Transverse colon (tissue), 4 donors: Measurements from ENCODE around the gene SDCCAG8. TPM values are rescaled to one million over a fixed set of nuclear protein-coding genes. Genes with fewer than 3 reads are reported as not detected.

ENCODE experiments used
- DNase-seq: peaks from one replicate; pipeline ENCODE4 v3.0.0-alpha.2; 2019
- H3K27ac ChIP-seq, 4 donors: fragments of 200-600 bp; sonication (generic); 2 replicates each; pipeline ENCODE4 v1.5.1; 2016 to 2018; ENCODE audit warnings: inconsistent platforms in 4 of 4
- H3K27me3 ChIP-seq: fragments of 200-600 bp; sonication (generic); 2 replicates; pipeline ENCODE4 v1.5.1; 2017; ENCODE audit warnings: inconsistent platforms
- H3K36me3 ChIP-seq, 4 donors: fragments of 200-600 bp; sonication (generic); 2 replicates each; pipeline ENCODE4 v1.5.1; 2017 to 2019; ENCODE audit warnings: inconsistent platforms in 4 of 4
- H3K4me1 ChIP-seq, 4 donors: fragments of 200-600 bp; sonication (generic); 2 replicates each; pipeline ENCODE4 v1.5.1; 2017 to 2020; ENCODE audit warnings: inconsistent platforms in 4 of 4
- H3K4me3 ChIP-seq, 4 donors: fragments of 200-600 bp; sonication (generic); 1 replicate in 1 of 4; 2 replicates in 3 of 4; pipeline versions ENCODE4 v1.5.1 to v1.6.1; 2017 to 2019; ENCODE audit warnings: inconsistent platforms in 4 of 4
- H3K9me3 ChIP-seq, 2 donors: fragments of 200-600 bp; sonication (generic); 2 replicates each; pipeline ENCODE4 v1.5.1; 2017 to 2019; ENCODE audit warnings: inconsistent platforms in 2 of 2
- EP300 ChIP-seq: sonication (generic); formaldehyde crosslinking; IDR thresholded peaks from one replicate; pipeline ENCODE4 v1.6.1; 2017; ENCODE audit warnings: antibody characterized with exemption, low read depth
- POLR2A ChIP-seq: fragments of 450-650 bp; IDR thresholded peaks from one replicate; pipeline ENCODE4 v1.6.1; 2016; ENCODE audit warnings: antibody characterized with exemption, mild to moderate bottlenecking, moderate library complexity
- POLR2AphosphoS5 ChIP-seq, 3 donors: sonication (generic); formaldehyde crosslinking; IDR thresholded peaks; one replicate each; pipeline ENCODE4 v1.6.1; 2016; ENCODE audit warnings: antibody characterized with exemption in 3 of 3
- WGBS, 2 donors: methylation state at CpG; one replicate each; pipeline ENCODE4 v1.1.5; 2018; ENCODE audit warnings: low coverage in 1 of 2; 5-methylcytosine and 5-hydroxymethylcytosine counted together
- in situ Hi-C, 4 donors: fragments of 200-750 bp; cut with MboI; loops; one replicate each; pipeline versions ENCODE4 v1.15.0 to v1.15.1; 2017; ENCODE audit warnings: low sequenced_read_pairs in 3 of 4, low pct_ligation_motif_present in 1 of 4, low pct_unique_long_range_greater_than_20kb in 1 of 4
- intact Hi-C: fragments of 100-400 bp; cut with DNase I; formaldehyde crosslinking; loops from one replicate; pipeline ENCODE4 v1.15.1; 2023; ENCODE audit warnings: low total_unique reads
- total RNA-seq, 4 donors: library from RNA; depleted of rRNA; stranded (reverse); fragments of >200 nt; gene quantifications; one replicate each; pipeline ENCODE4 v1.1.0, GENCODE V29; 2016
- TF ChIP-seq, protein P1 (sequence below), 5 experiments: fragments of 200-600 bp in 3 of 5; fragments of 450-650 bp in 2 of 5; sonication (generic) in 3 of 5; IDR thresholded peaks; 1 replicate in 2 of 5; 2 replicates in 3 of 5; pipeline ENCODE4 v1.5.1; 2016 to 2017; ENCODE audit warnings: antibody characterized with exemption in 5 of 5, inconsistent platforms in 3 of 5, mild to moderate bottlenecking in 2 of 5, moderate library complexity in 1 of 5

SDCCAG8 gene
- total RNA-seq, 4 donors from 2014 or later = 28.8 to 101 (median 42.5) TPM

- Histone ChIP-seq H3K27ac (no peak overlapping the region), H3K4me3 (no peak overlapping the region), H3K27me3 (no peaks in the 10 kb centered on the region), H3K36me3 (no peaks in the 10 kb centered on the region), H3K9me3 (no peaks in the 10 kb centered on the region), H3K4me1 (peaks cover 0 to 10% (median 7%) of the 10 kb centered on the region in 4 donors)
- intact Hi-C loops = no loop called here
- 94 to 95% methylated on average over 2 to 16 of the region's 16 CpGs for WGBS, 2 donors
- TF ChIP-seq EP300 (no peak), POLR2A (no peak), POLR2AphosphoS5 (IDR thresholded peaks at IDR 0.05) (no peak)
- TF ChIP-seq, protein P1, sequence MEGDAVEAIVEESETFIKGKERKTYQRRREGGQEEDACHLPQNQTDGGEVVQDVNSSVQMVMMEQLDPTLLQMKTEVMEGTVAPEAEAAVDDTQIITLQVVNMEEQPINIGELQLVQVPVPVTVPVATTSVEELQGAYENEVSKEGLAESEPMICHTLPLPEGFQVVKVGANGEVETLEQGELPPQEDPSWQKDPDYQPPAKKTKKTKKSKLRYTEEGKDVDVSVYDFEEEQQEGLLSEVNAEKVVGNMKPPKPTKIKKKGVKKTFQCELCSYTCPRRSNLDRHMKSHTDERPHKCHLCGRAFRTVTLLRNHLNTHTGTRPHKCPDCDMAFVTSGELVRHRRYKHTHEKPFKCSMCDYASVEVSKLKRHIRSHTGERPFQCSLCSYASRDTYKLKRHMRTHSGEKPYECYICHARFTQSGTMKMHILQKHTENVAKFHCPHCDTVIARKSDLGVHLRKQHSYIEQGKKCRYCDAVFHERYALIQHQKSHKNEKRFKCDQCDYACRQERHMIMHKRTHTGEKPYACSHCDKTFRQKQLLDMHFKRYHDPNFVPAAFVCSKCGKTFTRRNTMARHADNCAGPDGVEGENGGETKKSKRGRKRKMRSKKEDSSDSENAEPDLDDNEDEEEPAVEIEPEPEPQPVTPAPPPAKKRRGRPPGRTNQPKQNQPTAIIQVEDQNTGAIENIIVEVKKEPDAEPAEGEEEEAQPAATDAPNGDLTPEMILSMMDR (IDR thresholded peaks at IDR 0.05) = no peak
- in situ Hi-C loops = no loop called here
- DNase-seq = no peak
Observed at GRCh38 chr1:243483952-243484351, 228.1 kb downstream of the SDCCAG8 start.

GRCh38 chr1:243487036-243487648 is 231.3 kb downstream of the SDCCAG8 start:
- Histone ChIP-seq H3K27ac (no peak overlapping the region), H3K4me3 (no peak overlapping the region), H3K4me1 (peaks cover 0 to 9% (median 7%) of the 10 kb centered on the region in 4 donors), H3K9me3 (no peaks in the 10 kb centered on the region), H3K36me3 (no peaks in the 10 kb centered on the region), H3K27me3 (no peaks in the 10 kb centered on the region)
- in situ Hi-C loops = no loop called here
- TF ChIP-seq EP300 = no peak
- TF ChIP-seq POLR2A = no peak
- TF ChIP-seq POLR2AphosphoS5 (IDR thresholded peaks at IDR 0.05) = no peak
- TF ChIP-seq, protein P1 (IDR thresholded peaks at IDR 0.05) = no peak
- intact Hi-C loops = no loop called here
- no peak for DNase-seq
- 80 to 95% methylated on average over 1 to 7 of the region's 15 CpGs for WGBS, 2 donors

DNA sequence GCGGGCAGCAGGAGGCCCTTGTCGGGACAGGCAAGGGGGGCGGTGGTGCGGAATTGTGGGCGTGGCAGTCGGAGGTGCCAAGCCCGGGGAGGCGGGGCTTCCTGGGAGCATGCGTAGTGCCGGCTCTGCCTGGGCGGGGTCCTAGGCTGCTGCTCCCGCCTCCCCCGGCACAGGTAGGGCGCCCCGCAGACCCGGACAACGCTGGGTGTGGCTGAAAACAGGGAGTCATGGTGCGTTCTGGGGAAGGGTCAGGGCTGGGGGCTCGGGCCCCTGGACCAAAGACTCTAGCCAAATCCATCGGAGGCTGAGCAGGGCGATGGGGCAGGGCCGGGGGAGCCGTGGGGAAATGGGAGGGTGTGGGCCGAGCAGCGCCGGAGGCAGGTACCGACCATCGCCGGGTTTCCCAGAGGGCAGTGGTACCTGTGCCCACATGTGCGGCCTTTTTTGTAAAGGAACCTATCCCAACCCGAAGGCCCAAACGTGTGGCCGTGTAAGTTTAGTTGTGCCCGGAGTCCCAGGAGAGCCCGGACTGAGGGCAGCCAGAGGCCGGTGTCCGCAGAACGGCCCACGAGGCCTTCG is 231.9 kb downstream of the SDCCAG8 start:
- Histone ChIP-seq H3K9me3 (no peaks in the 10 kb centered on the region), H3K36me3 (no peaks in the 10 kb centered on the region), H3K27me3 (no peaks in the 10 kb centered on the region), H3K27ac (no peak overlapping the region), H3K4me1 (peaks cover 0 to 5% (median 2%) of the 10 kb centered on the region in 4 donors), H3K4me3 (no peak overlapping the region)
- DNase-seq = no peak
- WGBS, 2 donors = 93% methylated on average over 32 of the region's 40 CpGs; no CpG with 5 or more reads in 1 of the 2 donors
- in situ Hi-C loops = no loop called here
- intact Hi-C loops = no loop called here
- TF ChIP-seq POLR2A = no peak
- no peak for TF ChIP-seq POLR2AphosphoS5 (IDR thresholded peaks at IDR 0.05)
- TF ChIP-seq, protein P1 (IDR thresholded peaks at IDR 0.05) = no peak
- no peak for TF ChIP-seq EP300

DNA sequence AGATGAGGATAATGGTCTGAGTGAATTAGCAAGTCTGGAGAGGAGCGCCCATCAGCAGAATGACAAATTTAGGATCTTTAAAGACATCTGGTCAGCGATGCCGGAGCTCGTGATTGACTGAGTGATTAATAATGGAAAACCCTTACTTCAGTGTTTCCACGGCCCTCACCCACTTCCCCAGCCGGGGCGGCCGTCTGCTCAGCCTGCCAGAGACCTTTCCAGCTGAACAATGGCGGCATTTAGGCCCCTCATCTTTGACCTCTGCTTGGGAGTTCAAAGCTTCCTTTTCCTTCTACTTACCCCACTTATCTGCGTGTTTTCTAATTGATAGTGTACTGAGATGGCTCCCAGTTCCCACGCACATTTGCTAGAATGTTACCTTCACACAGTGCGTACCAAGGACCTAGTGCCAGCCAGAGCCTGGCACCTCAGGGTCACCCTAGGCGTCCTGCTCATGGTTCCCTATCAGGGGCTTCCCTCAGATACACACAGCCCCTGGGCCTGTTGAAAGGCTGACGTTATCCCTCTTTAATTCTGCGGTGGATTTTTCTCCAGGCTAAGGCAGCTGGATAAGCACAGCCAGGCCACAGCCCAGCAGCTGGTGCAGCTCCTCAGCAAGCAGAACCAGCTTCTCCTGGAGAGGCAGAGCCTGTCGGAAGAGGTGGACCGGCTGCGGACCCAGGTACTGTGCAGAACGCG is 232.8 kb downstream of the SDCCAG8 start:
- TF ChIP-seq POLR2A (no peak), EP300 (no peak), POLR2AphosphoS5 (IDR thresholded peaks at IDR 0.05) (no peak)
- TF ChIP-seq, protein P1 (IDR thresholded peaks at IDR 0.05) = no peak
- in situ Hi-C loops = no loop called here
- no peaks in the 10 kb centered on the region for H3K9me3 ChIP-seq
- intact Hi-C loops = no loop called here
- H3K4me3 ChIP-seq = no peak overlapping the region
- 89 to 100% methylated on average over 3 to 20 of the region's 20 CpGs for WGBS, 2 donors
- no peak for DNase-seq
- no peaks in the 10 kb centered on the region for H3K27me3 ChIP-seq
- H3K27ac ChIP-seq = no peak overlapping the region
- H3K36me3 ChIP-seq = no peaks in the 10 kb centered on the region
- no peaks in the 10 kb centered on the region for H3K4me1 ChIP-seq
